Stimulated activated CD4-positive, alpha-beta T cell treated with anti-CD3 and anti-CD28 coated beads, TNF-alpha, amount 100 ng/mL, for 4 hours (primary cell): ENCODE results near the gene ZMYND15.
"Not testable (repeated sequence)": the region's sequence is repeated elsewhere in the genome, so short reads cannot be mapped to it uniquely, and the experiment has no call there.

Experiments
- DNase-seq, 3 experiments: peaks; one replicate each; pipeline ENCODE4 v3.0.0-alpha.2; 2020; ENCODE audit warnings: low read depth in 3 of 3

Gene ZMYND15

GRCh38 chr17:4739122-4740024 is at the start of gene ZMYND15, which contains the start of gene CXCL16:
TSS of gene ZMYND15 (plus strand) at chr17:4739833. CDS start at chr17:4740549, 716 bp downstream.
TSS of gene CXCL16 (minus strand) at chr17:4739928. CDS start at chr17:4739339, 589 bp downstream.
- peak; percentile 18 to 48 (median 35) for DNase-seq

- not testable (repeated sequence) for DNase-seq
Observed at GRCh38 chr17:4689872-4690271, 49.8 kb upstream of the ZMYND15 start.

GRCh38 chr17:4690745-4691144 is 48.9 kb upstream of the ZMYND15 start:
- DNase-seq = no peak

GRCh38 chr17:4691686-4692085 is 47.9 kb upstream of the ZMYND15 start:
- no peak for DNase-seq

GRCh38 chr17:4693416-4693815 is 46.2 kb upstream of the ZMYND15 start:
- DNase-seq = no peak

GRCh38 chr17:4696437-4696805 is 43.2 kb upstream of the ZMYND15 start:
- no peak for DNase-seq

- DNase-seq = not testable (repeated sequence)
Observed at GRCh38 chr17:4699401-4700056, 40.1 kb upstream of the ZMYND15 start.

GRCh38 chr17:4701116-4701515 is 38.5 kb upstream of the ZMYND15 start:
- no peak for DNase-seq

GRCh38 chr17:4703330-4703691 is 36.3 kb upstream of the ZMYND15 start:
- no peak for DNase-seq

- DNase-seq = not testable (repeated sequence)
Observed at GRCh38 chr17:4704574-4704907, 35.1 kb upstream of the ZMYND15 start.

GRCh38 chr17:4704991-4705390 is 34.6 kb upstream of the ZMYND15 start:
- DNase-seq = no peak

- no peak for DNase-seq
Observed at GRCh38 chr17:4706121-4706520, 33.5 kb upstream of the ZMYND15 start.

- DNase-seq = no peak
Observed at GRCh38 chr17:4708436-4708835, 31.2 kb upstream of the ZMYND15 start.

GRCh38 chr17:4709794-4710692 is 29.6 kb upstream of the ZMYND15 start, which contains the start of gene ARRB2:
TSS of gene ARRB2 (plus strand) at chr17:4710632. CDS start at chr17:4710722, 90 bp downstream.
- DNase-seq = peak; percentile 96 to 98 (median 98)

- no peak for DNase-seq
Observed at GRCh38 chr17:4710693-4711634, 28.7 kb upstream of the ZMYND15 start.

- DNase-seq = no peak
Observed at GRCh38 chr17:4711661-4712181, 27.9 kb upstream of the ZMYND15 start.

GRCh38 chr17:4712526-4712925 is 27.1 kb upstream of the ZMYND15 start:
- DNase-seq = no peak

- not testable (repeated sequence) for DNase-seq
Observed at GRCh38 chr17:4714340-4715062, 25.1 kb upstream of the ZMYND15 start.

- no peak for DNase-seq
Observed at GRCh38 chr17:4715063-4715744, 24.4 kb upstream of the ZMYND15 start.
